Measurements from ENCODE around the gene RNASE7.

GRCh38 chr14:20999591-20999990, 42.6 kb upstream of the RNASE7 start:
- TF ChIP-seq CTCF (conservative IDR thresholded peaks at IDR 0.05; ENCODE audit: low read length), result no peak
- no peak for TF ChIP-seq EZH2phosphoT487 (IDR thresholded peaks at IDR 0.05; ENCODE audit: borderline replicate concordance, low read depth, low read length)

All from OCI-LY7 (cell line).